ENCODE data around the gene LRP5. TPM values are rescaled to one million over a fixed set of nuclear protein-coding genes. Genes with fewer than 3 reads are reported as not detected.

The LRP5 gene
- total and polyA plus RNA-seq, 9 of the 15 experiments (the other 6 are each of a cell fraction or from before 2014, with no cell fraction given), result 0.48 to 44.2 (median 13.5) TPM

DNA sequence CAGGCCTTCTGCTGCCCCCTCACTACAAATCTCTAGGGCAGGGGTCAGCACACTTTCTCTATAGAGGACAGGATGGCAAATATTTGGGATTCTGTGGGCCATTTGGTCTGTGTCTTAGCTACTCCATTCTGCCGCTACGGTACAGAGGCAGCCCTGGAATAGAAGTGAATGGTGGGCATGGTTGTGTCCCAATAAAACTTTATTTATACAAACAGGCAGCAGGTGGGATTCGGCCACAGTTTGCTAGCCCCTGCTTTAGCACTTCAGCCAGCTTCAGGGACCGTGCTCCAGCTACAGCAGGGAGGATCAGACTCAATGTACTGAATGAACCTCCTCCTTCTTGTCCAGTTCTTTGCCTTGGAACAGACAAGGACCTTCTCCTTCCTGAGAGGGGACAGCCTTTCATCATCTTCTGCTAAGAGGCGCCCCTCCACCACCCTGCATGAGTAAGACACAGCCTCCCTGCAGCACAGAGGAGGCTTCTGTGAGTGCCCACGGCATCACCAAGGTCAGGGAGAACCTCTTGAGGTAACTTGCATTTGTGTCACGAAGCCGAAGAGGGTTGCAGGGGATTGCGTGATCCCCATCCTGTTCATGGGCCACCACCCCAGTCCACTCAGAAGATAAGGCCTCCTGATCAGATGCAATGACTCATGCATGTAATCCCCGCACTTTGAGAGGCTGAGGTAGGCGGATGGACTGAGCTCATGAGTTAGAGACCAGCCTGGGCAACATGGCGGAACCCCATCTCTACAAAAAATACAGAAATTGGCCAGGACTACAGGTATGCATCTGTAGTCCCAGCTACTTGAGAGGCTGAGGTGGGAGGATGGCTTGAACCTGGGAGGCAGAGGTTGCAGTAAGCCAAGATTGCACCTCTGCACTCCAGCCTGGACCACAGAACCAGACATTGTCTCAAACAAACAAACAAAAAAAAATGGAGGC, 45.2 kb upstream of the LRP5 start (continued):
- TF ChIP-seq, protein P1, sequence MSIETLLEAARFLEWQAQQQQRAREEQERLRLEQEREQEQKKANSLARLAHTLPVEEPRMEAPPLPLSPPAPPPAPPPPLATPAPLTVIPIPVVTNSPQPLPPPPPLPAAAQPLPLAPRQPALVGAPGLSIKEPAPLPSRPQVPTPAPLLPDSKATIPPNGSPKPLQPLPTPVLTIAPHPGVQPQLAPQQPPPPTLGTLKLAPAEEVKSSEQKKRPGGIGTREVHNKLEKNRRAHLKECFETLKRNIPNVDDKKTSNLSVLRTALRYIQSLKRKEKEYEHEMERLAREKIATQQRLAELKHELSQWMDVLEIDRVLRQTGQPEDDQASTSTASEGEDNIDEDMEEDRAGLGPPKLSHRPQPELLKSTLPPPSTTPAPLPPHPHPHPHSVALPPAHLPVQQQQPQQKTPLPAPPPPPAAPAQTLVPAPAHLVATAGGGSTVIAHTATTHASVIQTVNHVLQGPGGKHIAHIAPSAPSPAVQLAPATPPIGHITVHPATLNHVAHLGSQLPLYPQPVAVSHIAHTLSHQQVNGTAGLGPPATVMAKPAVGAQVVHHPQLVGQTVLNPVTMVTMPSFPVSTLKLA (conservative IDR thresholded peaks at IDR 0.05), result peak in 1 of 2 experiments; percentile 30; a peak in 1 of 4 replicates
- TF ChIP-seq, protein P2, sequence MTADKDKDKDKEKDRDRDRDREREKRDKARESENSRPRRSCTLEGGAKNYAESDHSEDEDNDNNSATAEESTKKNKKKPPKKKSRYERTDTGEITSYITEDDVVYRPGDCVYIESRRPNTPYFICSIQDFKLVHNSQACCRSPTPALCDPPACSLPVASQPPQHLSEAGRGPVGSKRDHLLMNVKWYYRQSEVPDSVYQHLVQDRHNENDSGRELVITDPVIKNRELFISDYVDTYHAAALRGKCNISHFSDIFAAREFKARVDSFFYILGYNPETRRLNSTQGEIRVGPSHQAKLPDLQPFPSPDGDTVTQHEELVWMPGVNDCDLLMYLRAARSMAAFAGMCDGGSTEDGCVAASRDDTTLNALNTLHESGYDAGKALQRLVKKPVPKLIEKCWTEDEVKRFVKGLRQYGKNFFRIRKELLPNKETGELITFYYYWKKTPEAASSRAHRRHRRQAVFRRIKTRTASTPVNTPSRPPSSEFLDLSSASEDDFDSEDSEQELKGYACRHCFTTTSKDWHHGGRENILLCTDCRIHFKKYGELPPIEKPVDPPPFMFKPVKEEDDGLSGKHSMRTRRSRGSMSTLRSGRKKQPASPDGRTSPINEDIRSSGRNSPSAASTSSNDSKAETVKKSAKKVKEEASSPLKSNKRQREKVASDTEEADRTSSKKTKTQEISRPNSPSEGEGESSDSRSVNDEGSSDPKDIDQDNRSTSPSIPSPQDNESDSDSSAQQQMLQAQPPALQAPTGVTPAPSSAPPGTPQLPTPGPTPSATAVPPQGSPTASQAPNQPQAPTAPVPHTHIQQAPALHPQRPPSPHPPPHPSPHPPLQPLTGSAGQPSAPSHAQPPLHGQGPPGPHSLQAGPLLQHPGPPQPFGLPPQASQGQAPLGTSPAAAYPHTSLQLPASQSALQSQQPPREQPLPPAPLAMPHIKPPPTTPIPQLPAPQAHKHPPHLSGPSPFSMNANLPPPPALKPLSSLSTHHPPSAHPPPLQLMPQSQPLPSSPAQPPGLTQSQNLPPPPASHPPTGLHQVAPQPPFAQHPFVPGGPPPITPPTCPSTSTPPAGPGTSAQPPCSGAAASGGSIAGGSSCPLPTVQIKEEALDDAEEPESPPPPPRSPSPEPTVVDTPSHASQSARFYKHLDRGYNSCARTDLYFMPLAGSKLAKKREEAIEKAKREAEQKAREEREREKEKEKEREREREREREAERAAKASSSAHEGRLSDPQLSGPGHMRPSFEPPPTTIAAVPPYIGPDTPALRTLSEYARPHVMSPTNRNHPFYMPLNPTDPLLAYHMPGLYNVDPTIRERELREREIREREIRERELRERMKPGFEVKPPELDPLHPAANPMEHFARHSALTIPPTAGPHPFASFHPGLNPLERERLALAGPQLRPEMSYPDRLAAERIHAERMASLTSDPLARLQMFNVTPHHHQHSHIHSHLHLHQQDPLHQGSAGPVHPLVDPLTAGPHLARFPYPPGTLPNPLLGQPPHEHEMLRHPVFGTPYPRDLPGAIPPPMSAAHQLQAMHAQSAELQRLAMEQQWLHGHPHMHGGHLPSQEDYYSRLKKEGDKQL (CRISPR knock-in tag; IDR thresholded peaks at IDR 0.05; ENCODE audit: borderline replicate concordance), result no peak
- TF ChIP-seq RBBP5 (IDR thresholded peaks at IDR 0.05; ENCODE audit: borderline replicate concordance, insufficient read depth, low read length, poor library complexity, severe bottlenecking) (no peak), NFIC (IDR thresholded peaks at IDR 0.05) (no peak), CHD2 (IDR thresholded peaks at IDR 0.05; ENCODE audit: low read depth, low read length) (no peak), MAFK (IDR thresholded peaks at IDR 0.05; ENCODE audit: low read length) (peak; percentile 23; the same call in 1 of the 2 replicates), TEAD1 (CRISPR knock-in tag; IDR thresholded peaks at IDR 0.05) (0 out of 4 replicates have a peak, but pooled peaks of 1 of the 2 experiments have one; percentile 6), ZFP30 (CRISPR knock-in tag; IDR thresholded peaks at IDR 0.05; ENCODE audit: borderline replicate concordance) (no peak)
- TF ChIP-seq, protein P3, sequence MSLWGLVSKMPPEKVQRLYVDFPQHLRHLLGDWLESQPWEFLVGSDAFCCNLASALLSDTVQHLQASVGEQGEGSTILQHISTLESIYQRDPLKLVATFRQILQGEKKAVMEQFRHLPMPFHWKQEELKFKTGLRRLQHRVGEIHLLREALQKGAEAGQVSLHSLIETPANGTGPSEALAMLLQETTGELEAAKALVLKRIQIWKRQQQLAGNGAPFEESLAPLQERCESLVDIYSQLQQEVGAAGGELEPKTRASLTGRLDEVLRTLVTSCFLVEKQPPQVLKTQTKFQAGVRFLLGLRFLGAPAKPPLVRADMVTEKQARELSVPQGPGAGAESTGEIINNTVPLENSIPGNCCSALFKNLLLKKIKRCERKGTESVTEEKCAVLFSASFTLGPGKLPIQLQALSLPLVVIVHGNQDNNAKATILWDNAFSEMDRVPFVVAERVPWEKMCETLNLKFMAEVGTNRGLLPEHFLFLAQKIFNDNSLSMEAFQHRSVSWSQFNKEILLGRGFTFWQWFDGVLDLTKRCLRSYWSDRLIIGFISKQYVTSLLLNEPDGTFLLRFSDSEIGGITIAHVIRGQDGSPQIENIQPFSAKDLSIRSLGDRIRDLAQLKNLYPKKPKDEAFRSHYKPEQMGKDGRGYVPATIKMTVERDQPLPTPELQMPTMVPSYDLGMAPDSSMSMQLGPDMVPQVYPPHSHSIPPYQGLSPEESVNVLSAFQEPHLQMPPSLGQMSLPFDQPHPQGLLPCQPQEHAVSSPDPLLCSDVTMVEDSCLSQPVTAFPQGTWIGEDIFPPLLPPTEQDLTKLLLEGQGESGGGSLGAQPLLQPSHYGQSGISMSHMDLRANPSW (CRISPR knock-in tag; IDR thresholded peaks at IDR 0.05), result no peak
- TF ChIP-seq, protein P4, sequence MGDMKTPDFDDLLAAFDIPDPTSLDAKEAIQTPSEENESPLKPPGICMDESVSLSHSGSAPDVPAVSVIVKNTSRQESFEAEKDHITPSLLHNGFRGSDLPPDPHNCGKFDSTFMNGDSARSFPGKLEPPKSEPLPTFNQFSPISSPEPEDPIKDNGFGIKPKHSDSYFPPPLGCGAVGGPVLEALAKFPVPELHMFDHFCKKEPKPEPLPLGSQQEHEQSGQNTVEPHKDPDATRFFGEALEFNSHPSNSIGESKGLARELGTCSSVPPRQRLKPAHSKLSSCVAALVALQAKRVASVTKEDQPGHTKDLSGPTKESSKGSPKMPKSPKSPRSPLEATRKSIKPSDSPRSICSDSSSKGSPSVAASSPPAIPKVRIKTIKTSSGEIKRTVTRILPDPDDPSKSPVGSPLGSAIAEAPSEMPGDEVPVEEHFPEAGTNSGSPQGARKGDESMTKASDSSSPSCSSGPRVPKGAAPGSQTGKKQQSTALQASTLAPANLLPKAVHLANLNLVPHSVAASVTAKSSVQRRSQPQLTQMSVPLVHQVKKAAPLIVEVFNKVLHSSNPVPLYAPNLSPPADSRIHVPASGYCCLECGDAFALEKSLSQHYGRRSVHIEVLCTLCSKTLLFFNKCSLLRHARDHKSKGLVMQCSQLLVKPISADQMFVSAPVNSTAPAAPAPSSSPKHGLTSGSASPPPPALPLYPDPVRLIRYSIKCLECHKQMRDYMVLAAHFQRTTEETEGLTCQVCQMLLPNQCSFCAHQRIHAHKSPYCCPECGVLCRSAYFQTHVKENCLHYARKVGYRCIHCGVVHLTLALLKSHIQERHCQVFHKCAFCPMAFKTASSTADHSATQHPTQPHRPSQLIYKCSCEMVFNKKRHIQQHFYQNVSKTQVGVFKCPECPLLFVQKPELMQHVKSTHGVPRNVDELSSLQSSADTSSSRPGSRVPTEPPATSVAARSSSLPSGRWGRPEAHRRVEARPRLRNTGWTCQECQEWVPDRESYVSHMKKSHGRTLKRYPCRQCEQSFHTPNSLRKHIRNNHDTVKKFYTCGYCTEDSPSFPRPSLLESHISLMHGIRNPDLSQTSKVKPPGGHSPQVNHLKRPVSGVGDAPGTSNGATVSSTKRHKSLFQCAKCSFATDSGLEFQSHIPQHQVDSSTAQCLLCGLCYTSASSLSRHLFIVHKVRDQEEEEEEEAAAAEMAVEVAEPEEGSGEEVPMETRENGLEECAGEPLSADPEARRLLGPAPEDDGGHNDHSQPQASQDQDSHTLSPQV (IDR thresholded peaks at IDR 0.05), result peak; percentile 92

Data from K562 (cell line).